Fibroblast of lung (primary cell): ENCODE measurements around the gene LIMS1. TPM values are rescaled to one million over a fixed set of nuclear protein-coding genes. Genes with fewer than 3 reads are reported as not detected.
A peak's percentile ranks its signal among the peaks of the same experiment; 100 is the strongest.

ENCODE experiments used
- DNase-seq, 2 donors: peaks; one replicate each; pipeline versions ENCODE4 v3.0.0 to v3.0.0-alpha.2; 2010; ENCODE audit warnings: low read depth in 2 of 2
- H2AFZ ChIP-seq: 2 replicates; pipeline ENCODE4 v1.5.1; 2012; ENCODE audit warnings: low read length, control low read depth, inconsistent platforms
- H3K27ac ChIP-seq: 2 replicates; pipeline ENCODE4 v1.5.1; 2011; ENCODE audit warnings: low read length, control low read depth; ENCODE audit not compliant: insufficient read depth
- H3K27me3 ChIP-seq: 2 replicates; pipeline ENCODE4 v1.5.1; 2011; ENCODE audit warnings: mild to moderate bottlenecking, low read length; ENCODE audit not compliant: control insufficient read depth, insufficient read depth
- H3K36me3 ChIP-seq: 2 replicates; pipeline ENCODE4 v1.5.1; 2011; ENCODE audit warnings: low read length; ENCODE audit not compliant: control insufficient read depth, insufficient read depth
- H3K4me1 ChIP-seq: 2 replicates; pipeline ENCODE4 v1.5.1; 2011; ENCODE audit warnings: low read length; ENCODE audit not compliant: control insufficient read depth, insufficient read depth; ENCODE audit errors: extremely low read depth
- H3K4me2 ChIP-seq: 2 replicates; pipeline ENCODE4 v1.5.1; 2011; ENCODE audit warnings: low read length, control low read depth; ENCODE audit not compliant: insufficient read depth; ENCODE audit errors: extremely low read depth
- H3K4me3 ChIP-seq, 4 experiments: fragments of 200-600 bp in 1 of 4; sonication (generic) in 1 of 4; replicated peaks in 1 of 4; 2 replicates each; pipeline ENCODE4 v1.5.1; 2011 to 2016; ENCODE audit warnings: low read length in 4 of 4, low read depth in 3 of 4, mild to moderate bottlenecking in 3 of 4, control low read depth in 2 of 4, inconsistent platforms in 1 of 4, mixed read lengths in 1 of 4; ENCODE audit not compliant: insufficient read depth in 1 of 4; ENCODE audit errors: control extremely low read depth in 1 of 4
- H3K79me2 ChIP-seq: 2 replicates; pipeline ENCODE4 v1.5.1; 2012; ENCODE audit warnings: mild to moderate bottlenecking, low read length, inconsistent platforms; ENCODE audit not compliant: control insufficient read depth, insufficient read depth
- H3K9ac ChIP-seq: 2 replicates; pipeline ENCODE4 v1.5.1; 2011; ENCODE audit warnings: mild to moderate bottlenecking, low read length, control low read depth; ENCODE audit not compliant: insufficient read depth
- H3K9me3 ChIP-seq: 2 replicates; pipeline ENCODE4 v1.5.1; 2012; ENCODE audit warnings: low read depth, low read length; ENCODE audit not compliant: control insufficient read depth, insufficient read depth
- H4K20me1 ChIP-seq: 2 replicates; pipeline ENCODE4 v1.5.1; 2011; ENCODE audit warnings: low read length; ENCODE audit not compliant: control insufficient read depth, insufficient read depth; ENCODE audit errors: extremely low read depth
- CTCF ChIP-seq, 2 donors: IDR thresholded peaks in 1 of 2; conservative IDR thresholded peaks in 1 of 2; 1 replicate in 1 of 2; 2 replicates in 1 of 2; pipeline ENCODE4 v1.5.1; 2011 to 2012; ENCODE audit warnings: low read length in 2 of 2, control low read depth in 1 of 2, inconsistent platforms in 1 of 2, low read depth in 1 of 2, mild to moderate bottlenecking in 1 of 2
- EZH2 ChIP-seq: IDR thresholded peaks from 2 replicates; pipeline ENCODE4 v1.5.1; 2012; ENCODE audit warnings: low read length, control low read depth, mild to moderate bottlenecking; ENCODE audit errors: missing control alignments
- polyA plus RNA-seq, 2 donors: library from polyadenylated mRNA; depleted of rRNA in 1 of 2; stranded (reverse) in 1 of 2; unstranded in 1 of 2; fragments of >200 nt; gene quantifications; 2 replicates each; pipeline ENCODE4 v1.2.1, GENCODE V29; 2011 to 2012; ENCODE audit warnings: missing spikeins in 1 of 2
- total RNA-seq: library from RNA; depleted of rRNA; stranded (reverse); fragments of >200 nt; gene quantifications from 2 replicates; pipeline ENCODE4 v1.2.1, GENCODE V29; 2014

The LIMS1 gene
- total and polyA plus RNA-seq, 2 donors (not counting 1 experiment from before 2014, with no cell fraction given) = 52.7 to 108 TPM

GRCh38 chr2:108611021-108611420 is 76.8 kb downstream of the LIMS1 start:
- H3K27ac ChIP-seq = no peak overlapping the region
- H2AFZ ChIP-seq = no peak overlapping the region
- peaks cover 20% of the 10 kb centered on the region for H3K79me2 ChIP-seq
- H3K36me3 ChIP-seq = no peaks in the 10 kb centered on the region
- peaks cover 8% of the 10 kb centered on the region for H3K4me1 ChIP-seq
- H3K9ac ChIP-seq = no peak overlapping the region
- no peak for TF ChIP-seq CTCF (conservative IDR thresholded peaks at IDR 0.05 in 1 of 2, IDR thresholded peaks at IDR 0.05 in 1 of 2; ENCODE audit: low read depth in 1 of 2, low read length in 2 of 2)
- TF ChIP-seq EZH2 = no peak
- DNase-seq = no peak
- H3K4me2 ChIP-seq = no peak overlapping the region
- H4K20me1 ChIP-seq = no peaks in the 10 kb centered on the region
- H3K27me3 ChIP-seq = no peaks in the 10 kb centered on the region
- H3K4me3 ChIP-seq = no peak overlapping the region
- no peaks in the 10 kb centered on the region for H3K9me3 ChIP-seq

GRCh38 chr2:108612153-108612513 is 77.9 kb downstream of the LIMS1 start:
- no peaks in the 10 kb centered on the region for H3K27me3 ChIP-seq
- no peaks in the 10 kb centered on the region for H3K36me3 ChIP-seq
- peak; percentile 66 for DNase-seq
- peaks cover 21% of the 10 kb centered on the region for H3K79me2 ChIP-seq
- no peak for TF ChIP-seq CTCF (conservative IDR thresholded peaks at IDR 0.05 in 1 of 2, IDR thresholded peaks at IDR 0.05 in 1 of 2; ENCODE audit: low read depth in 1 of 2, low read length in 2 of 2)
- TF ChIP-seq EZH2 = no peak
- H4K20me1 ChIP-seq = no peaks in the 10 kb centered on the region
- peaks cover 12% of the 10 kb centered on the region for H3K4me1 ChIP-seq
- H2AFZ ChIP-seq = no peak overlapping the region
- H3K9me3 ChIP-seq = no peaks in the 10 kb centered on the region
- no peak overlapping the region for H3K4me3 ChIP-seq
- peak overlapping the region; percentile 63 for H3K4me2 ChIP-seq
- H3K9ac ChIP-seq = no peak overlapping the region
- peak overlapping the region; percentile 60 for H3K27ac ChIP-seq

- Histone ChIP-seq H3K4me3 (no peak overlapping the region), H3K36me3 (no peaks in the 10 kb centered on the region), H3K9me3 (no peaks in the 10 kb centered on the region), H2AFZ (no peak overlapping the region), H3K79me2 (peaks cover 21% of the 10 kb centered on the region), H3K4me2 (no peak overlapping the region), H3K27me3 (no peaks in the 10 kb centered on the region), H4K20me1 (no peaks in the 10 kb centered on the region), H3K9ac (no peak overlapping the region), H3K4me1 (peaks cover 12% of the 10 kb centered on the region), H3K27ac (peak overlapping the region; percentile 60)
- no peak for DNase-seq
- no peak for TF ChIP-seq EZH2
- no peak for TF ChIP-seq CTCF (conservative IDR thresholded peaks at IDR 0.05 in 1 of 2, IDR thresholded peaks at IDR 0.05 in 1 of 2; ENCODE audit: low read depth in 1 of 2, low read length in 2 of 2)
Observed at GRCh38 chr2:108612514-108613183, 78.4 kb downstream of the LIMS1 start.
